Measurements from ENCODE around the gene CERS4.

Gene CERS4

GRCh38 chr19:8208922-8209461, at the start of gene CERS4:
TSS of gene CERS4 (plus strand) at chr19:8209370. CDS start at chr19:8251077, 41,707 bp downstream.
- TF ChIP-seq CTCF (IDR thresholded peaks at IDR 0.05; ENCODE audit: insufficient read depth, low read length, missing control alignments) = no peak
- DNase-seq (ENCODE audit: low read depth, low spot score) = no peak
- ChIA-PET CTCF (interaction anchor here (0.9 kb wide), 1 partner anchor 39 kb away, joined by 3 read pairs; no protein-coding TSS in a partner anchor), POLR2A (no interaction called here)
- H3K4me3 ChIP-seq (ENCODE audit: low read depth, low read length) = peak within 1 kb of the TSS; percentile 59

- no peak for TF ChIP-seq CTCF (IDR thresholded peaks at IDR 0.05; ENCODE audit: insufficient read depth, low read length, missing control alignments)
- DNase-seq (ENCODE audit: low read depth, low spot score) = no peak
- ChIA-PET CTCF (interaction anchor here (0.7 to 0.8 kb wide), 2 partner anchors 9 to 92 kb away, joined by 3 to 4 read pairs; no protein-coding TSS in a partner anchor), POLR2A (no interaction called here)
- H3K4me3 ChIP-seq (ENCODE audit: low read depth, low read length) = no peak overlapping the region
Observed at GRCh38 chr19:8161135-8161646, 48.0 kb upstream of the CERS4 start.

- ChIA-PET POLR2A (no interaction called here), CTCF (no interaction called here)
- TF ChIP-seq CTCF (IDR thresholded peaks at IDR 0.05; ENCODE audit: insufficient read depth, low read length, missing control alignments) = no peak
- H3K4me3 ChIP-seq (ENCODE audit: low read depth, low read length) = no peak overlapping the region
- DNase-seq (ENCODE audit: low read depth, low spot score) = no peak
Observed at GRCh38 chr19:8163759-8164158, 45.4 kb upstream of the CERS4 start.

- no peak overlapping the region for H3K4me3 ChIP-seq (ENCODE audit: low read depth, low read length)
- POLR2A ChIA-PET = no interaction called here
- CTCF ChIA-PET = no interaction called here
- TF ChIP-seq CTCF (IDR thresholded peaks at IDR 0.05; ENCODE audit: insufficient read depth, low read length, missing control alignments) = no peak
- no peak for DNase-seq (ENCODE audit: low read depth, low spot score)
Observed at GRCh38 chr19:8167985-8168384, 41.2 kb upstream of the CERS4 start.

GRCh38 chr19:8168537-8168936, 40.6 kb upstream of the CERS4 start:
- ChIA-PET POLR2A (no interaction called here), CTCF (no interaction called here)
- no peak for TF ChIP-seq CTCF (IDR thresholded peaks at IDR 0.05; ENCODE audit: insufficient read depth, low read length, missing control alignments)
- DNase-seq (ENCODE audit: low read depth, low spot score) = no peak
- H3K4me3 ChIP-seq (ENCODE audit: low read depth, low read length) = no peak overlapping the region

- CTCF ChIA-PET = no interaction called here
- POLR2A ChIA-PET = no interaction called here
Observed at GRCh38 chr19:8174706-8175105, 34.5 kb upstream of the CERS4 start.

More at GRCh38 chr19:8174706-8175105, 34.5 kb upstream of the CERS4 start:
- DNase-seq (ENCODE audit: low read depth, low spot score) = no peak
- no peak overlapping the region for H3K4me3 ChIP-seq (ENCODE audit: low read depth, low read length)
- no peak for TF ChIP-seq CTCF (IDR thresholded peaks at IDR 0.05; ENCODE audit: insufficient read depth, low read length, missing control alignments)

Data from AG04449 (cell line).